ENCODE results near the gene ASB10. TPM values are rescaled to one million over a fixed set of nuclear protein-coding genes. Genes with fewer than 3 reads are reported as not detected.
A peak's percentile ranks its signal among the peaks of the same experiment; 100 is the strongest.

The ASB10 gene
- total and polyA plus RNA-seq, 2 of the 8 experiments (the other 6 are each of a cell fraction or from before 2014, with no cell fraction given) = not detected

DNA sequence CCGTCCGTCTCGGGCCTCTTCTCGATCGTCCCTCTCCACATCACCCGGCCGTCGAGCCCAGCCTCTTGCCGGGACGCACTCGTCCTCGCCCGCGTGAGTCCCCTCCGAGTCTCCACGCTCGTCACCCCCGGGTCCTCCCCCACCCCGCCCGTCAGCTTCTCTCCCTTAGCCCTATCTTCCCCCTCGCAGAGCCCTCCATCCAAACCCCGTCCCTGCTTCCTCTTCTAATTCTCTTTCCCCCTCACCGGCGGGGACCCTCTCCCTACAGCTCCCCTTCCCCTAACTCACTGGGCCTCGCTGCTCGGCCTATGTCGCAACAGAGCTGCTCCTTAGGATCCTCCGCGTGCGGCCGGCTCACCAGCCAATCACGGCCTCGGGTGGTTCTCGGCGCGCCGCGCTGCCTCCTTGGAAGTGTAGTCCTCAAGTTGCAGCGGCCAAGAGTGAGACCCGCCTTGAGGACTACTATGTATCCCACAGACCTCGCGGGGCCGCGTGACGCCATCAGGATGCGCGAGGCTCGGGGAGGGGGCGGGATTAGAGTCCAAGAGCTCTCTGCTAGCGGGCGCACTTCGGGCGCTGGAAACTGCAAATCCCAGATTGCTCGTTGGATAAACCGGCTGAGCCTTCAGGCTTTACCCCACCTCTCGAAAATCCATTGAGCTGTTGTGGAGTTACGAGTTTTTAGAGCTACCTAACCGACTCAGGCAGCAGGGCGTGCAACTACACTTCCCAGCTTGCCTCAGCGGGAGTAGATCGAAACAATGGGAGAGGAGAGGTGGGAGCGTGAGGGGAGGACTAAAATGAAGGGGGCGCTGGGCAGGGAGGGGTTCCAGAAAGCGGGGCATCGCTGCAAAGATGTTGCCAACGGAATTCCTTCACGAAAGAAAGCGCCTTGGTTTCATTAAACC is 40.1 kb upstream of the ASB10 start, which contains the start of gene ABCF2 (continued):
- TF ChIP-seq, protein P1, sequence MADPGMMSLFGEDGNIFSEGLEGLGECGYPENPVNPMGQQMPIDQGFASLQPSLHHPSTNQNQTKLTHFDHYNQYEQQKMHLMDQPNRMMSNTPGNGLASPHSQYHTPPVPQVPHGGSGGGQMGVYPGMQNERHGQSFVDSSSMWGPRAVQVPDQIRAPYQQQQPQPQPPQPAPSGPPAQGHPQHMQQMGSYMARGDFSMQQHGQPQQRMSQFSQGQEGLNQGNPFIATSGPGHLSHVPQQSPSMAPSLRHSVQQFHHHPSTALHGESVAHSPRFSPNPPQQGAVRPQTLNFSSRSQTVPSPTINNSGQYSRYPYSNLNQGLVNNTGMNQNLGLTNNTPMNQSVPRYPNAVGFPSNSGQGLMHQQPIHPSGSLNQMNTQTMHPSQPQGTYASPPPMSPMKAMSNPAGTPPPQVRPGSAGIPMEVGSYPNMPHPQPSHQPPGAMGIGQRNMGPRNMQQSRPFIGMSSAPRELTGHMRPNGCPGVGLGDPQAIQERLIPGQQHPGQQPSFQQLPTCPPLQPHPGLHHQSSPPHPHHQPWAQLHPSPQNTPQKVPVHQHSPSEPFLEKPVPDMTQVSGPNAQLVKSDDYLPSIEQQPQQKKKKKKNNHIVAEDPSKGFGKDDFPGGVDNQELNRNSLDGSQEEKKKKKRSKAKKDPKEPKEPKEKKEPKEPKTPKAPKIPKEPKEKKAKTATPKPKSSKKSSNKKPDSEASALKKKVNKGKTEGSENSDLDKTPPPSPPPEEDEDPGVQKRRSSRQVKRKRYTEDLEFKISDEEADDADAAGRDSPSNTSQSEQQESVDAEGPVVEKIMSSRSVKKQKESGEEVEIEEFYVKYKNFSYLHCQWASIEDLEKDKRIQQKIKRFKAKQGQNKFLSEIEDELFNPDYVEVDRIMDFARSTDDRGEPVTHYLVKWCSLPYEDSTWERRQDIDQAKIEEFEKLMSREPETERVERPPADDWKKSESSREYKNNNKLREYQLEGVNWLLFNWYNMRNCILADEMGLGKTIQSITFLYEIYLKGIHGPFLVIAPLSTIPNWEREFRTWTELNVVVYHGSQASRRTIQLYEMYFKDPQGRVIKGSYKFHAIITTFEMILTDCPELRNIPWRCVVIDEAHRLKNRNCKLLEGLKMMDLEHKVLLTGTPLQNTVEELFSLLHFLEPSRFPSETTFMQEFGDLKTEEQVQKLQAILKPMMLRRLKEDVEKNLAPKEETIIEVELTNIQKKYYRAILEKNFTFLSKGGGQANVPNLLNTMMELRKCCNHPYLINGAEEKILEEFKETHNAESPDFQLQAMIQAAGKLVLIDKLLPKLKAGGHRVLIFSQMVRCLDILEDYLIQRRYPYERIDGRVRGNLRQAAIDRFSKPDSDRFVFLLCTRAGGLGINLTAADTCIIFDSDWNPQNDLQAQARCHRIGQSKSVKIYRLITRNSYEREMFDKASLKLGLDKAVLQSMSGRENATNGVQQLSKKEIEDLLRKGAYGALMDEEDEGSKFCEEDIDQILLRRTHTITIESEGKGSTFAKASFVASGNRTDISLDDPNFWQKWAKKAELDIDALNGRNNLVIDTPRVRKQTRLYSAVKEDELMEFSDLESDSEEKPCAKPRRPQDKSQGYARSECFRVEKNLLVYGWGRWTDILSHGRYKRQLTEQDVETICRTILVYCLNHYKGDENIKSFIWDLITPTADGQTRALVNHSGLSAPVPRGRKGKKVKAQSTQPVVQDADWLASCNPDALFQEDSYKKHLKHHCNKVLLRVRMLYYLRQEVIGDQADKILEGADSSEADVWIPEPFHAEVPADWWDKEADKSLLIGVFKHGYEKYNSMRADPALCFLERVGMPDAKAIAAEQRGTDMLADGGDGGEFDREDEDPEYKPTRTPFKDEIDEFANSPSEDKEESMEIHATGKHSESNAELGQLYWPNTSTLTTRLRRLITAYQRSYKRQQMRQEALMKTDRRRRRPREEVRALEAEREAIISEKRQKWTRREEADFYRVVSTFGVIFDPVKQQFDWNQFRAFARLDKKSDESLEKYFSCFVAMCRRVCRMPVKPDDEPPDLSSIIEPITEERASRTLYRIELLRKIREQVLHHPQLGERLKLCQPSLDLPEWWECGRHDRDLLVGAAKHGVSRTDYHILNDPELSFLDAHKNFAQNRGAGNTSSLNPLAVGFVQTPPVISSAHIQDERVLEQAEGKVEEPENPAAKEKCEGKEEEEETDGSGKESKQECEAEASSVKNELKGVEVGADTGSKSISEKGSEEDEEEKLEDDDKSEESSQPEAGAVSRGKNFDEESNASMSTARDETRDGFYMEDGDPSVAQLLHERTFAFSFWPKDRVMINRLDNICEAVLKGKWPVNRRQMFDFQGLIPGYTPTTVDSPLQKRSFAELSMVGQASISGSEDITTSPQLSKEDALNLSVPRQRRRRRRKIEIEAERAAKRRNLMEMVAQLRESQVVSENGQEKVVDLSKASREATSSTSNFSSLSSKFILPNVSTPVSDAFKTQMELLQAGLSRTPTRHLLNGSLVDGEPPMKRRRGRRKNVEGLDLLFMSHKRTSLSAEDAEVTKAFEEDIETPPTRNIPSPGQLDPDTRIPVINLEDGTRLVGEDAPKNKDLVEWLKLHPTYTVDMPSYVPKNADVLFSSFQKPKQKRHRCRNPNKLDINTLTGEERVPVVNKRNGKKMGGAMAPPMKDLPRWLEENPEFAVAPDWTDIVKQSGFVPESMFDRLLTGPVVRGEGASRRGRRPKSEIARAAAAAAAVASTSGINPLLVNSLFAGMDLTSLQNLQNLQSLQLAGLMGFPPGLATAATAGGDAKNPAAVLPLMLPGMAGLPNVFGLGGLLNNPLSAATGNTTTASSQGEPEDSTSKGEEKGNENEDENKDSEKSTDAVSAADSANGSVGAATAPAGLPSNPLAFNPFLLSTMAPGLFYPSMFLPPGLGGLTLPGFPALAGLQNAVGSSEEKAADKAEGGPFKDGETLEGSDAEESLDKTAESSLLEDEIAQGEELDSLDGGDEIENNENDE (IDR thresholded peaks at IDR 0.05; ENCODE audit: insufficient replicate concordance, low read length) = no peak
- TF ChIP-seq KDM5A (IDR thresholded peaks at IDR 0.05; ENCODE audit: low read length) = 0 out of 2 replicates have a peak, but pooled peaks have one; percentile 12
- TF ChIP-seq SIX5 (IDR thresholded peaks at IDR 0.05; ENCODE audit: low read depth, low read length) = peak; percentile 83; the same call in 1 of the 2 replicates
- peak; percentile 87 for TF ChIP-seq ATF3 (IDR thresholded peaks at IDR 0.05; ENCODE audit: insufficient read depth, low read depth, low read length)
- peak; percentile 70 for TF ChIP-seq SRF (IDR thresholded peaks at IDR 0.05; ENCODE audit: low read depth, low read length)
- no peak for TF ChIP-seq ATF2 (IDR thresholded peaks at IDR 0.05; ENCODE audit: low read length)
- TF ChIP-seq KDM4A (IDR thresholded peaks at IDR 0.05; ENCODE audit: low read depth, low read length, severe bottlenecking) = peak; percentile 42
